GM19193 (cell line): Measurements from ENCODE around the gene RPS3.

Source experiments
- POLR2A ChIP-seq: IDR thresholded peaks from 4 replicates; pipeline ENCODE4 v1.6.1; 2011; ENCODE audit not compliant: insufficient read depth, insufficient read length; ENCODE audit errors: extremely low read depth

Gene RPS3

DNA sequence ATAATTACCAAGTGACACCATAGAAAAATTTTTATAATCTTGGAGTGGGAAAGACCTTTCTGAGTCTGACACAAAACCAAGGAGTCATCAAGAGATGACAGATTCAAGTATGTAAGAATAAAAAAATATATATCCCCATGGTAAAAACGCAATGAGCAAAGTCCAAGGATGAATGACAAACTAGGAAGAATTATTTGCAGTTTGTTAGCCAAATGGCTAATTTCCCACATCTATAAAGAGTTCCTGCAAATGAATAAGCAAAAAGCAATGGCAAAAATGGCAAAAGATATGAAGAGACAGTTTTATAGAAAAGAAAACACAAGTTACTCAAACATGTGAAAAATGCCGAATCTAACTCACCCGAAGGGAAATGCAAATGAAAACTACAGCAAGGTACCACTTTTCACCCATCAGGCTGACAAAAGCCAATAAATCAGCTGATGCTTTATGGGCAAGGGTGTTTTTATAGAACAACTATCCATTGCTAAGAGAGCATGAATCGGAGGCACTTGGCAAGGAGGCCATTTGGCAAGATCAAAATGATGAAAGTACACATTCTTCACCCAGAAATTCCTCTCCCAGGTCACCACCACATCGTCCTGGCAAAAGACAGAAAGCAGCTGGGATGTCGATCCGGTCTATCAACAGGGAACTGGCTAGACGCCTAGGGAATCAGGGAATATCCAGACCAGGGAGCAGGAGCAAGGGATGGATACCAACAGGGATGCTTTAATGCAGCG lies 54.8 kb downstream of the RPS3 start:
- no peak for TF ChIP-seq POLR2A

DNA sequence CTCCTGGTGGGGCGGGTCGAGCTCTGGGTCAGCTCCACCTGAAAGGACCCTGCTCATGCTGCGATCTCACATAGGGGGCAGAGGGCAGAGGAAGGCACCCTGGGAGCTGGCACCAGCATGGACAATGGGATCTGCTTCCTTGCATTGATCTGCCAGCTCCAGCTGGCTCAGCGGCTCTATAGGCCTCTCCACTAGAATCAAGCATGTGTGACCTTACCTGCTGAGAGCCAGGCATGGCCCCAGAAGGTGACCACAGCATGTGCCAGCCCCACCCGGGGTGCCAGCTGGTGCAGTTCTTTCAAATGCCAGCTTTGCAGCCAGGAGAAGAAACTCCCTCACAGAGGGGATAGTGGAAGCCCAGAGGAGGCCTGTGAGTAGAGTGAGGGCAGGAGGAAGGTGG lies 55.7 kb downstream of the RPS3 start:
- no peak for TF ChIP-seq POLR2A
